Measurements from ENCODE around the gene XRCC5.

XRCC5 gene

DNA sequence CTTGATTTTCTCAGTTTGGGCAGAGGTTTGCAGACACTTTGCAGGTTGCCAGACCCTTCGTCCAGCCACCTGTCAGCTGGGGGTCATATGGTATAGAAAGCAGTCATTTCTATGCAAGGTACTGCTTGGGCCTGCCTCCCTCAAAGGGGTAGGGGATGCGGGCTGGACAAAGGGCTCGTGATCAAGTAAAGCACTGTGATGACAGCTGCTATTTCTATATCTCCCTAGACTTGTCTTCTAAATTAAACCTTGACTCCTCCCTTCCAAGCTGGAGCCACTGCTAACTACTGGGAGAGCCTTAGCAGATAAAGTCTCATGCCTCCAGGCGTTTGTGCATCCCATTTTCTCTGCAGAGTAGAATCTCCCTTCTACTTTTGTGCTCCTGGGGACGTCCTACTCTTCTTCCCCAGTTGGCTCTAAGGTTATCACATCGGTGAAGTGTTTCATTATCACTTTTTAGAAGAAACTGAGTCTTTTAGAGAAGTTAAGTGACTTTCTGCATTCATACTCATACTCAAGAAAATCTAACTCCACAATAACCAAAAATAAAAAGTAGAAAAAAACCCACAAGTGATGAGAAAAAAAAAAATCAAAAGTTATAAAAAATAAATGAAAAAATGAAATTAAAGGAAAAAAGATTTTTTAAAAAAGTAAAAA is 710 bp upstream of the XRCC5 start:
- Histone ChIP-seq H3K27ac (ENCODE audit: low read depth, low read length) (peak overlapping the region; percentile 67), H3F3A (ENCODE audit: insufficient read depth) (peaks cover 38% of the 10 kb centered on the region), H3K36me3 (ENCODE audit: low read length) (peaks cover 29% of the 10 kb centered on the region), H3K9ac (ENCODE audit: low read length) (peak overlapping the region; percentile 98), H2AFZ (ENCODE audit: low read depth, low read length, severe bottlenecking) (peak overlapping the region; percentile 59), H3K27me3 (ENCODE audit: low read length) (no peaks in the 10 kb centered on the region), H3K9me2 (replicated peaks; ENCODE audit: insufficient read depth, low read length) (no peaks in the 10 kb centered on the region), H3K79me2 (ENCODE audit: insufficient read depth, low read length) (peaks cover 43% of the 10 kb centered on the region), H3K4me3 (ENCODE audit: insufficient read depth, low read length, poor library complexity, severe bottlenecking) (peak overlapping the region; percentile 47), H3K9me3 (ENCODE audit: insufficient read depth, low read length) (no peaks in the 10 kb centered on the region), H3K4me2 (ENCODE audit: low read depth, low read length, poor library complexity, severe bottlenecking) (peak overlapping the region; percentile 96), H4K20me1 (ENCODE audit: low read depth, low read length) (peaks cover 21% of the 10 kb centered on the region)
- no peak for TF ChIP-seq EZH2phosphoT487 (conservative IDR thresholded peaks at IDR 0.05; ENCODE audit: low read length)
- TF ChIP-seq, protein P1, sequence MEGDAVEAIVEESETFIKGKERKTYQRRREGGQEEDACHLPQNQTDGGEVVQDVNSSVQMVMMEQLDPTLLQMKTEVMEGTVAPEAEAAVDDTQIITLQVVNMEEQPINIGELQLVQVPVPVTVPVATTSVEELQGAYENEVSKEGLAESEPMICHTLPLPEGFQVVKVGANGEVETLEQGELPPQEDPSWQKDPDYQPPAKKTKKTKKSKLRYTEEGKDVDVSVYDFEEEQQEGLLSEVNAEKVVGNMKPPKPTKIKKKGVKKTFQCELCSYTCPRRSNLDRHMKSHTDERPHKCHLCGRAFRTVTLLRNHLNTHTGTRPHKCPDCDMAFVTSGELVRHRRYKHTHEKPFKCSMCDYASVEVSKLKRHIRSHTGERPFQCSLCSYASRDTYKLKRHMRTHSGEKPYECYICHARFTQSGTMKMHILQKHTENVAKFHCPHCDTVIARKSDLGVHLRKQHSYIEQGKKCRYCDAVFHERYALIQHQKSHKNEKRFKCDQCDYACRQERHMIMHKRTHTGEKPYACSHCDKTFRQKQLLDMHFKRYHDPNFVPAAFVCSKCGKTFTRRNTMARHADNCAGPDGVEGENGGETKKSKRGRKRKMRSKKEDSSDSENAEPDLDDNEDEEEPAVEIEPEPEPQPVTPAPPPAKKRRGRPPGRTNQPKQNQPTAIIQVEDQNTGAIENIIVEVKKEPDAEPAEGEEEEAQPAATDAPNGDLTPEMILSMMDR (IDR thresholded peaks at IDR 0.05; ENCODE audit: insufficient read depth, low read length, poor library complexity, severe bottlenecking): no peak

DNA sequence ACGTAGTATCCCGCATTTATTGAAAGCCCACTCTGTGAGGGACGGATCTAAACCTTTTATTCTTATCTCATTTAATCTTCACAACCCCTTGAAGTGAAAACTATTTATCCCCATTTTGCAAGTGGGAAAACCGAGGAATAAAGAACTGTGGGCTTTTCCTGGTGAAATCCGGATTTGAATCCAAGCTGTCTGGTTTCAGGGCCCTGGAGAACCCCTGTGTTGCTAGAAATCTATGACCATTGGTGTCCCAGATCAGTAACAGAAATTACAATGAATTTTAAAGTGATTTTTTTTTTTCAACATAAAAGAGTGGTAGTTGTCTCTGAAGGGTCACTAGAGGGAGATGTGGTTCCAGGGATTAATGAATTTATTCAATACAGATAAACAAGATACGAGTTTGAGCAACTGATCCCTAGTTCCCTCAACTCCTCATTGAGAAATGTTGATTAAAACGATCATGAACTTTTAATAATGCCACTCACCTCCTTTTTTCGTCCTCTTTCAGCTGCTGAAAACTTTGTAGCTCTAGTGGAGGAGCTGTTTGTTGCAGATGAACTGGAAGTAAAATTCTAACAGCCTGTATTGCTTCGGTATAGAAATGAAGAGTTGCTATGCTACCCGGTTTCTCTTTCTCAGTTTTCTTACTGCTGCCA is 940 bp downstream of the XRCC5 start:
- H3K4me3 ChIP-seq (ENCODE audit: insufficient read depth, low read length, poor library complexity, severe bottlenecking): peak overlapping the region; percentile 97
- no peak overlapping the region for H2AFZ ChIP-seq (ENCODE audit: low read depth, low read length, severe bottlenecking)
- H4K20me1 ChIP-seq (ENCODE audit: low read depth, low read length): peaks cover 23% of the 10 kb centered on the region
- peak overlapping the region; percentile 96 for H3K4me2 ChIP-seq (ENCODE audit: low read depth, low read length, poor library complexity, severe bottlenecking)
- no peak for TF ChIP-seq EZH2phosphoT487 (conservative IDR thresholded peaks at IDR 0.05; ENCODE audit: low read length)
- TF ChIP-seq, protein P1 (IDR thresholded peaks at IDR 0.05; ENCODE audit: insufficient read depth, low read length, poor library complexity, severe bottlenecking): peak; percentile 59
- H3K79me2 ChIP-seq (ENCODE audit: insufficient read depth, low read length): peaks cover 59% of the 10 kb centered on the region
- peaks cover 40% of the 10 kb centered on the region for H3K36me3 ChIP-seq (ENCODE audit: low read length)
- H3K27ac ChIP-seq (ENCODE audit: low read depth, low read length): peak overlapping the region; percentile 70
- peaks cover 50% of the 10 kb centered on the region for H3F3A ChIP-seq (ENCODE audit: insufficient read depth)
- no peaks in the 10 kb centered on the region for H3K27me3 ChIP-seq (ENCODE audit: low read length)
- no peaks in the 10 kb centered on the region for H3K9me2 ChIP-seq (replicated peaks; ENCODE audit: insufficient read depth, low read length)
- no peaks in the 10 kb centered on the region for H3K9me3 ChIP-seq (ENCODE audit: insufficient read depth, low read length)
- H3K9ac ChIP-seq (ENCODE audit: low read length): peak overlapping the region; percentile 98

DNA sequence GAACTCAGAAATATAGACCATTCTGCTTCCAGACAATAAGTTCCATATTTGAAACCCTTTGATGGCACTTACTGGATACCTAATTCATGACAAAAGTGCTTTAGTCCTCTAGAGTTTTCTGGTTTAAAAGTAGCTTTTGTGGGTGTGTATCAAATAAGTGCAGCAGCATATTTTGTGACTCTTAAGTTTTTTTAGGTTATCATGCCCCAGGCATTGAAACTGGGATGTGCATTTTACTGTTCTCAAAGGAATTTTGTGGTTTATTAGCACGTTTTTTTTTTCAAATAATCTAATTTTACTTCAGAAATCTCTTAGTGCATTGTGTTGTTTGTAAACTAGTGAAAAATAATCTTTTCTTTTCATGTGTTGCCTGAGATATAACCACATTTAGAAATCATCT is 1.5 kb downstream of the XRCC5 start:
- no peaks in the 10 kb centered on the region for H3K9me2 ChIP-seq (replicated peaks; ENCODE audit: insufficient read depth, low read length)
- peaks cover 28% of the 10 kb centered on the region for H4K20me1 ChIP-seq (ENCODE audit: low read depth, low read length)
- H3K4me3 ChIP-seq (ENCODE audit: insufficient read depth, low read length, poor library complexity, severe bottlenecking): peak overlapping the region; percentile 97
- H3K79me2 ChIP-seq (ENCODE audit: insufficient read depth, low read length): peaks cover 65% of the 10 kb centered on the region
- H3K27ac ChIP-seq (ENCODE audit: low read depth, low read length): peak overlapping the region; percentile 70; the same call in 1 of the 2 replicates
- peak overlapping the region; percentile 98 for H3K9ac ChIP-seq (ENCODE audit: low read length)
- H2AFZ ChIP-seq (ENCODE audit: low read depth, low read length, severe bottlenecking): no peak overlapping the region
- H3K9me3 ChIP-seq (ENCODE audit: insufficient read depth, low read length): no peaks in the 10 kb centered on the region
- peaks cover 50% of the 10 kb centered on the region for H3F3A ChIP-seq (ENCODE audit: insufficient read depth)
- H3K27me3 ChIP-seq (ENCODE audit: low read length): no peaks in the 10 kb centered on the region
- H3K36me3 ChIP-seq (ENCODE audit: low read length): peaks cover 45% of the 10 kb centered on the region
- TF ChIP-seq EZH2phosphoT487 (conservative IDR thresholded peaks at IDR 0.05; ENCODE audit: low read length): no peak
- TF ChIP-seq, protein P1 (IDR thresholded peaks at IDR 0.05; ENCODE audit: insufficient read depth, low read length, poor library complexity, severe bottlenecking): no peak
- H3K4me2 ChIP-seq (ENCODE audit: low read depth, low read length, poor library complexity, severe bottlenecking): peak overlapping the region; percentile 96

Measured in SU-DHL-6 (cell line).